Islet of Langerhans (tissue), 1 donor: ENCODE results near the gene IGSF21.

Experiments used
- FAIRE-seq: peaks from one replicate; lab custom pipeline; 2011; peaks lifted over from hg19 to GRCh38; lab: Jason Lieb, UNC

The IGSF21 gene

DNA sequence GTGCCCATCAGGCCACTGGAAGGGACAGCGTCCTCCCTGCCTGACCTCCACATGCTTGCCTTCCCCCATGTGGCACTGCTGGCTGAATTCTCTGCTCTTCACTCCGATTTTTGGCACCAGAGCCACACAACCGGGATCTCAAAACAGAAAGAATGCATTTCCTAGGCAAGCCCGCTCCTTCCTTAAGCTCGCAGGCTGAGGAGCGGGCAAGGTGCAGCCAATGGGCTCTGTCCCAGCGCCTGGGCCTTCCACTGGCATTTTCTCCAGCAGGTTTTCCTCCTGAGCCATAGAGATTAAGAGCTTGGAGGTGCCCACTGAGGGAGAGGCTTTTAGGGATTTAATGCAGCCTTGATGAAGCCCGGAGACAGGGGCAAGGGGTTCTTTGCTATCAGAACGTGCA lies 158.0 kb downstream of the IGSF21 start:
- no peak for FAIRE-seq

- FAIRE-seq, result no peak
These were observed 158.8 kb downstream of the IGSF21 start for GRCh38 chr1:18266391-18266790.

GRCh38 chr1:18271336-18271735 lies 163.7 kb downstream of the IGSF21 start:
- no peak for FAIRE-seq

DNA sequence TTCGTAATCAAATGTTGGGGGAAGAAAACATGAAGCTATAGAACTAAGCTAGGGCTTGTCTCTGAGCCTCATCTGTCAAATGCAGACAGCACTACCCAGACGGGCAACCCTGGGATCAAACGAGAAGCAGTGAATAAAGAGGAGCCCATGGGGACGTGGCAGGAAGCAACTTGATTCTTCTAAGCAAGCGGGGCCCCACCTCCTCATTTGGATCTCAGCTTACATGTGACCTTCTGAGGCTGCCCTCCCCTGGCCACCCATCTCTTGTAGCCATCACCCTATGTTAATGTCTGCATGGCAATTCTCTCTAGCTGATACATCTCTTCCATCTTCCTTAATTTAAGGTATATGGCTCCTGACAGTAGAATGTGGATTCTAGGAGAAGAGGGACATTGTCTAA lies 171.3 kb downstream of the IGSF21 start:
- FAIRE-seq, result no peak

GRCh38 chr1:18279351-18280074 lies 171.9 kb downstream of the IGSF21 start:
- FAIRE-seq, result no peak

DNA sequence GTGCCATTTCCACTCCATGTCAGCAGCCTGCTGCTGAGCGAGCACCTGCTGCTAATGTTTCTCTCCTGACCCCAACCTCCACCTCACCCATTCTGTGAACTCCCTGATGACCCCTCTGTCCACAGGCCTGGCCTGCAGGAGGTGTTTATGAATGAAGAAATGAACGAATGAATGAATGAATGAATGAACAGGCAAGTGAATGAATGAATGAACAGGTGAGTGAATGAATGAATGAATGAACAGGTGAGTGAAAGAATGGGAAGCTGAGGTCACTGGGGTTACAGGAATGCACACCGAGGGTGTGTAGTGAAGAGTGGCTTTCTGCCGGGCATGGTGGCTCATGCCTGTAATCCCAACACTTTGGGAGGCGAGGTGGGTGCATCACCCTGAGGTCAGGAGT lies 173.4 kb downstream of the IGSF21 start:
- FAIRE-seq, result no peak

DNA sequence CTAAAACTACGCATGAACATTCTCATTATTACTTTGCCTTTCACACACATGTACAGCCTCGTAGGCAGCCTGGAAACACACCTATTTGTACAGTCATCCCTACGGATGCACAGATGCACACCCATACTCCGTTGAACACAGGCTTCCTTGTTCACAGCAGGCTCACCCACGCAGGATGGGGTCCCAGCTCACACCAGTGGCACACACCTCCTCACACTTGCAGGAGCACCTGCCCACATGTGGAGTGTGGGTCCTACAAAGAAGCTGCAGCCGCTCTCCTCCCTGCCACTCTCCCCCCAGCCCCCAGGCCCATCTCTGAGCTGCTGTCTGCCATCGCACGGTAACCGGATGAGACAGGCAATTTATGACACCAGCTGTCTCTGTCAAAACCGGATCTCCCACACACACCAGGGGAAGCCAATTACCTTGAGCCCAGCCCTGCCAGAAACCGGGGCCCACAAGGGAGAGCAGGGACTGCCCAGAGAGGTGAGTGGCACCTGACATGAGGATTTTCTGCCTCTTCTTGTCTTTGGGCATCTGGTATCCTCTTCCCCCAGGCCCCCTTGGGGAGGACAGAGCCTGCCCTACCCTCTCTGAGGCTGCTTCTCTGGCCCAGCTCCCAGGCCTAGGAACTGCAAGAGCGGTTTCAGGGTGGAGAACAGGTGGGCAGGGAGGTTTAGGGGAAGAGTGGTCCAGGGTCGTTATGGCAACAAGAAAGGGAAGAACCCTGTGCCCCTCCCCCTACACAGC lies 175.4 kb downstream of the IGSF21 start:
- FAIRE-seq, result no peak

- FAIRE-seq, result no peak
These were observed 176.2 kb downstream of the IGSF21 start for GRCh38 chr1:18283601-18284385.

DNA sequence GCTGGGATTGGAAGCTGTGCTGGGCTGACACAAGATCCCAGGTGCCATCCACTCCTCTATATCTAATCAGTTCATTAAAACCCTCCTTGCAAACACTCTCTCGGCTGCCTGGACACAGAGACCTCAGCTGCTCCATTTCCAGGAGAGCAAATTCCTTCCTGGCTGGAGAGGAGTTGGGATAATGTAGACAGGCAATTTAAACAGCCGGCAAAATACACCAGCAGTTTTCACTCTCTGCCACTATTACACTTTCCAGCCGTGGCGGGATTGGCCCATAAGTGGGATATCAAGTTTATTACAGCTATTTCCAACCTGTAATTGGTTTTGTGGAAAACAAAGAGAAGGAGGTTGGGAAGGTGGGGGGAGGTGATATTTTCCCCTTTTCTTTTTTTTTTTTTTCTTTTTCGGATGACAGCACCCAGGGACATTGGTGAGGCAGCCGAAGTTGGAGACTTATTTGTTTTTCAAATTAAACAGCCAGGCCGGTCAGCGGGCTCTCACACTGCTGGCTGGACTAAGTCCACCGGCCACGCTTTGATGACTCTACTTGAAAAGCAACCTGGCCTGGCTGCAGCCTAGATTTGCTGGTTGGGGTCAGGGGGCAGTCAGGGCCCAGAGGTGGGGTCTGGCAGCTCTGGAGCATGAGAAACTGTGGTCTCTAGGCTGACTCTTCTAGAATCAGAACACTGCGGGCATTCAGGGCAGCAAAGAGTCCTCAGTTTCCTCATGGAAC lies 177.4 kb downstream of the IGSF21 start:
- no peak for FAIRE-seq

DNA sequence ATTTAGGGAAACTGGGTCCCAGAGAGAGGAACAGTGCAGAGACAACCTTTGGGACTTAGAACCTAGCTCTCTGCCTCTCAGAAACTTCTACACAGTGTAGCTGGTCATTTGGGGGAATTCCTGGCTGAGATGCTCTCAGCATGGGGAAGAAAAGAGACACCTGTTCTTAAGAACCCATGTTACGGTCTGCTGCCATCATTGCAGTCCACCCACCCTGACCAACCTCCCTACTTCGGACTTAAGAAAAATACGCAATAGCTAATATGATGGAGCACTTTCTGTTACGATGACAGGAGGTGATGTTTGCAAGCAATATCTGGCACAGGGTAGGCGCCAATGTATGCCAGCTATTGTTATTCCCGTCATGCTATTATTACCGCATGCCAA lies 177.9 kb downstream of the IGSF21 start:
- no peak for FAIRE-seq

- peak; percentile 88 for FAIRE-seq
These were observed 181.1 kb downstream of the IGSF21 start for GRCh38 chr1:18288722-18289121.

DNA sequence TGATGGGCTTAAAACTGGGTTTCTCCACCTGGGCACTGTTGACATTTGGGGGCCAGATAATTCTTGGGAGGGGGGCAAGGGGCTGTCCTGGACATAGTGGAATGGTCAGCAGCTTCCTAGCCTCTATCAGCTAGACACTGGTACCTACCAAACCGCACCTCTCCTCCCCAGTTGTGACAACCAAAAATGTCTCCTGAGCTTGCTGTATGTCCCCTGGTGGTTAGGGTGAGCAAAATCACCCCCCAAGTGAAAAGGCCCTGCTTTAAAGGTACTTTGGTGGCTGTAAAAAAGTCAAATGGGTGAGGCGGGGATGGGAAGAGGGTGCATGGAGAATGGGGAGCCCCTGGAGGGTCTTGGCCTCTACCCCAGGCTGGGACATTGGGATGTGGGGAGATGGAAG lies 182.0 kb downstream of the IGSF21 start:
- FAIRE-seq, result no peak

DNA sequence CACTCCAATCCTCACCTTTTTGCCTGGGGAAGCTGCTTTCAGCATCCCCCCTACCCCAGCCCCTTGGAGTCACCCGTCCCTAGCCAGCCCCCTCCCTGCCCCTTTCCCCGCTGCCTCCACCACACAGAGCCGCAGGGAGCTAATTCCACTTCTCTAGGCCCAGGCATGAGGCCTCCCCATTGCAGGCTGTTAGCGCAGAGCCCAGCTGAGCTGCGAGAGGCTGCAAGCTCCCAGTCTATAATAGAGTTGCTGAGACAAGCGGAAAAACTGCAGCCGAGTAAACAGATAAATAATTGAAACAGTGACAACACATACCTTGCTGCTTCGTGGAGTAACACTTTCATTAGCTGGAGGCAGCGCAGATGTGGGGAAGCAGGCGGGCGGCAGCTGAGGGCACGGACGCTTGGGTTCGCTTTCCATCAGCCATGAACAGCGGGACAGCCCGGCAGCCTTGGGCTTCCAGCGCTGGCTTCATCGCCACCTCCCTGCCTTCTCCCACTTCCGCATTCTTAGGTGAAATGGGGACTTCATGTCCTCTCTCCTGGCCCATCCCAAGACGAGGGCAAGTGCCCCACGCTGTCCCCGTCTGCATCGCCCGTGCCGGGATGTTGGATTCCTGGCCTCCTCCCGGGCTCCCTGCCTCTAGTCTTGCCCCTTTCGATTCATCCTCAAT lies 183.3 kb downstream of the IGSF21 start:
- peak; percentile 95 for FAIRE-seq

DNA sequence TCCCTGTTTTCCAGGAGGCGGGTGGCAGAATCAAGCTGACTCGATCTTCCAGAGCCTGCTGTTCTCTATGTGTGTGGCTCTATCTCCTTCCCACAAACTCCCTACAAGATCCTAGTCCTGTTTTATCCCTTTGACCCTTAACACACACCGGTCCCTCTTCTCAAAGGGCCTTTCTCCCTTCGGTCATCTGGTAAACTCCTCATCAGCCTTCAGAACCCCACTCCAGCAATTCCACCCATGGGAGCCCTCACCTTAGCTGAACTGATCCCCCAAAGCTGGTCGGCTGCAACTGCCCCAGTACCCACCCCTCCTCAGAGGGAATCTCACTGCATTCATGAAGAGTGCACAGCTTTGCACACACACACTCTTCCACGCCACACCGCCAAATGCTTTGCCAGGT lies 184.9 kb downstream of the IGSF21 start:
- no peak for FAIRE-seq

DNA sequence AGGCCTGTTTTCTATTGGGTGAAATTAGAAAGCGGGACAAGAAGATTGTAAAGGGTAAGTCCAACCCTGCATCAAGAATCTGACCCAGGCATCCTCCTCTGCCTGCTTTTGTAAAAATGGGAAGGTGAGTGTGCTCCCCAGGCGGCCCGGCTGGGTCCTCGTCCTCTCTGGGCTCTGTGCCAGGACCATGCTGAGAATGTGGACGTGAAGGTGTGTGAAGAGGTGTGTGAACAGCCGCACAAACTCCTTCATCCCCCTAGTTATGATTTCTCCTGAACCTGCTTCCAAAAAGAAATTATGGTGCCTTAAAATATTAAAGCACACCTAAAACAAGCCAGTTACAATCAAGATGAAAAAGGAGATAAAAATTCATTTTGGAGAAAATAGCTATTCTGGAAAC lies 185.7 kb downstream of the IGSF21 start:
- FAIRE-seq, result no peak

DNA sequence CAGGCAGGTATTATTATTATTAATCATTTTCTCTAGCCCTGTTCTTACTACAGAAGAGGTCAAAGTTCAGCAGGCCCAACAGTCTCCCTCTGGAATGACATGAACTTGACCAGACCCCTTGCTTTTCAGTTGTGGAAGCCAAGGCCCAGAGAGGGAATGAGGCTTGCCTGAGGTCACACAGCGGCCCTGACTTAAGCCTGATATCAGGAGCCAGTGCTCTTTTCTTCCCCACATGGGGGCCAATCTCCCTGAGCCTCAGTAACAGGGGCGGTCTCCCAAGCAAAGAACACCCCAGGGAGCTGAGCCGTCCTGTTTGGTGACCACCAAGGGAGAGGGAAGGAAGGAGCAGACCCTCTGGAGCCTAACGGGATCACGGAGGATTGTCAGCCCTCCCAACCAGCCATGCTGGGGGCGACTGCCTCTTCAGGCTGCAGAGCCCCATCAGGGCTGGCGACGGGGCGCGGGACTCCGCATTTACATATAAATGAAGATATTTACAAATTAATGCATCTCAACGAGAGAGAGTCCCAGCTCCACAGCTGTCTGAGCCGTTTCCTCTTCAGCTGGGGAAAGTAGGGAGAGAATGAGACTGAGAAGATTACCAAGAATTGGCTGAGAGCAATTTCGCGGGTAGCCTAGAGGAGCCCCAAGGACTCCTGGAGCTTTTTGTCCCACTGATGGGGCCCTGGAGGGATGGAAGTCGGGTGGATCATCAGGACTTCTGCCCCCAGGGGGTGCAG lies 187.0 kb downstream of the IGSF21 start:
- no peak for FAIRE-seq

- FAIRE-seq, result no peak
These were observed 190.5 kb downstream of the IGSF21 start for GRCh38 chr1:18297896-18298648.

- no peak for FAIRE-seq
These were observed 192.1 kb downstream of the IGSF21 start for GRCh38 chr1:18299441-18300338.

DNA sequence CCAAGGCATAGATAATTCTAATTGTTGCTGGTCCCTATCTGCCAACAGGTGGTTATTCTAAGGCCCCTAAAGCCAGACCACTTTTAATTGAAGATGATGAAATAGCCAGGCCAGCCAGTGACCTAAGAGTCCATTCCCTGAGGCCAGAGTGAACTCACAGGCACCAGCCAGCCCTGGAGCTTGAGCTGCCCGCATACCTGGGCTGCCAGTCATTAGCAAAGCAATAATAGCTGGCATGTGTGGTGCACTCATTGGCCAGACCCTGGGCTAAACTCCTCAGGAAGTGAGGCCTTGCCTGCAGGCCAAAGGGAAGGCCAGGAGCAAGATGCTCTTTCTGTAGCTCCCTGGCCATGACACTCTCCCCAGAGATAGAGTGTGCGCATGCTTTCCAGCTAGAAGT lies 192.8 kb downstream of the IGSF21 start:
- no peak for FAIRE-seq
